HG03575 (cell line): Measurements from ENCODE around the gene CCL16.
"Not testable (repeated sequence)": the region's sequence is repeated elsewhere in the genome, so short reads cannot be mapped to it uniquely, and the experiment has no call there.

Experiments used
- ATAC-seq: cut with Tn5 transposase; IDR thresholded peaks from one replicate; pipeline ENCODE4 v1.9.1; 2021; ENCODE audit not compliant: unreplicated experiment, insufficient number of reproducible peaks, low FRiP score; ENCODE audit errors: extremely low read depth

Gene CCL16

GRCh38 chr17:35947156-35947585 lies 34.1 kb downstream of the CCL16 start:
- ATAC-seq: no peak

- no peak for ATAC-seq
Measured at GRCh38 chr17:35944151-35944550, 37.1 kb downstream of the CCL16 start.

GRCh38 chr17:35943537-35943936 lies 37.8 kb downstream of the CCL16 start, which contains the start of gene LYZL6:
TSS of gene LYZL6 (minus strand) at chr17:35943713. CDS start at chr17:35939356, 4,357 bp downstream.
- no peak for ATAC-seq

GRCh38 chr17:35942588-35943186 lies 38.6 kb downstream of the CCL16 start:
- no peak for ATAC-seq

GRCh38 chr17:35938492-35938891 lies 42.8 kb downstream of the CCL16 start:
- ATAC-seq: not testable (repeated sequence)

GRCh38 chr17:35936063-35936462 lies 45.2 kb downstream of the CCL16 start:
- no peak for ATAC-seq

- no peak for ATAC-seq
Measured at GRCh38 chr17:35934760-35935159, 46.5 kb downstream of the CCL16 start.

- ATAC-seq: no peak
Measured at GRCh38 chr17:35932586-35932985, 48.7 kb downstream of the CCL16 start.

- no peak for ATAC-seq
Measured at GRCh38 chr17:35931794-35932425, 49.4 kb downstream of the CCL16 start.

GRCh38 chr17:35930211-35931065 lies 50.9 kb downstream of the CCL16 start, which contains the start of gene RDM1:
TSS of gene RDM1 (minus strand) at chr17:35930773. CDS start at chr17:35930727, 46 bp downstream.
- ATAC-seq: no peak

- ATAC-seq: no peak
Measured at GRCh38 chr17:35927714-35928113, 53.6 kb downstream of the CCL16 start.
